Transverse colon (tissue), 3 donors: ENCODE data around the gene PRSS1.

Source experiments
- CTCF ChIP-seq, 5 experiments: fragments of 200-600 bp in 3 of 5; fragments of 450-650 bp in 2 of 5; sonication (generic) in 3 of 5; IDR thresholded peaks; 1 replicate in 2 of 5; 2 replicates in 3 of 5; pipeline ENCODE4 v1.5.1; 2016 to 2017; ENCODE audit warnings: antibody characterized with exemption in 5 of 5, inconsistent platforms in 3 of 5, mild to moderate bottlenecking in 2 of 5, moderate library complexity in 1 of 5
- POLR2A ChIP-seq: fragments of 450-650 bp; IDR thresholded peaks from one replicate; pipeline ENCODE4 v1.6.1; 2016; ENCODE audit warnings: antibody characterized with exemption, mild to moderate bottlenecking, moderate library complexity

GRCh38 chr7:142772051-142772450 lies 22.8 kb downstream of the PRSS1 start:
- TF ChIP-seq CTCF (IDR thresholded peaks at IDR 0.05) (no peak), POLR2A (no peak)
